GM12872 (cell line): ENCODE data around the gene BBS12.

Experiments used
- CTCF ChIP-seq: IDR thresholded peaks from 3 replicates; pipeline ENCODE4 v1.5.1; 2011; ENCODE audit warnings: low read depth, mild to moderate bottlenecking, low read length, moderate library complexity; ENCODE audit not compliant: insufficient read depth

BBS12 gene

GRCh38 chr4:122716825-122717448 lies 15.6 kb upstream of the BBS12 start:
- peak; percentile 88 for TF ChIP-seq CTCF

- TF ChIP-seq CTCF = no peak
These were observed 14.2 kb upstream of the BBS12 start for GRCh38 chr4:122718281-122718680.

- TF ChIP-seq CTCF = no peak
These were observed 10.2 kb upstream of the BBS12 start for GRCh38 chr4:122722256-122722655.

GRCh38 chr4:122728856-122729255 lies 3.6 kb upstream of the BBS12 start:
- TF ChIP-seq CTCF = no peak

GRCh38 chr4:122731676-122732075 lies 828 bp upstream of the BBS12 start:
- TF ChIP-seq CTCF = no peak

- no peak for TF ChIP-seq CTCF
These were observed 1.2 kb downstream of the BBS12 start for GRCh38 chr4:122733787-122734120.

- TF ChIP-seq CTCF = no peak
These were observed 6.7 kb downstream of the BBS12 start for GRCh38 chr4:122739174-122739573.
